DMS153 treated with DMSO at 0.1 percent for 48 hours (cell line): ENCODE results near the gene DDX28.
"Not testable (repeated sequence)": the region's sequence is repeated elsewhere in the genome, so short reads cannot be mapped to it uniquely, and the experiment has no call there.

ENCODE experiments used
- DNase-seq: peaks from one replicate; lab custom pipeline; 2025; ENCODE audit not compliant: unreplicated experiment; lab: John Stamatoyannopoulos, UW

Gene DDX28

GRCh38 chr16:68037841-68038597 lies 15.0 kb upstream of the DDX28 start:
- DNase-seq = no peak

DNA sequence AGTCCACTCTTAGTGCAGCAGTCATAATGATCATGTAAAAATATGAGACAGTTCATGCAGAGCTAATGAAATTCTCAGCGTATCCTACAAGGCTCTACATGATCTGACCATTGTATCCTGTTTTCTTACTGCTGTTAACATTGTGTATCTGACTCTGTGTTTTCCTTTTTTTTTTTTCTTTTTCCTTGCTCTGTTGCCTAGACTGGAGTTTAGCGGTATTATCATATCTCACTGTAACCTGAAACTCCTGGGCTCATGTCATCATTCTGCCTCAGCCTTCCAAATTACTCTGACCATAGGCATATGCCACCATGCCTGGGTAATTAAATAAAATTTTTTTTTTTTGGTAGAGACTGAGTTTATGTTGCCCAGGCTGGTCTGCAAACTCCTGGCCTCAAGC lies 12.2 kb upstream of the DDX28 start:
- DNase-seq = no peak

DNA sequence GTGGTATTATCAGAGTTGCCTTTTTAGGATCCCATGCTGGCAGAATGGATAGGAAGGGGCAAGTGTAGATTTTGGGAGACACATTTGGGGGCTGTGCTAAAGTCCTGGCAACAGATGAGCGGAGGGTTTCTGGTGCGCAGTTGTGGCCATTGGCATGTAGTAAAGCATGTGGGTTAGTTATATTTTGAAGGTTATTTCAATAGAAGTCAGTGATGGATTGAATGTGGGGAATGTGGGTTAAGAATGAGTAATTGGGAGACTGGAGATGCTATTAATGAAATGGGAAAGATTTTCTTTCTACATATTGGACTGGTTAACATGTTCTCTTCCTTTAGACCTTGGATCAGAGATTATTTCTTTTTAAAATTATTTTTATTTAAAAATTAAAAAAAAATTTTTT lies 10.1 kb upstream of the DDX28 start:
- no peak for DNase-seq

DNA sequence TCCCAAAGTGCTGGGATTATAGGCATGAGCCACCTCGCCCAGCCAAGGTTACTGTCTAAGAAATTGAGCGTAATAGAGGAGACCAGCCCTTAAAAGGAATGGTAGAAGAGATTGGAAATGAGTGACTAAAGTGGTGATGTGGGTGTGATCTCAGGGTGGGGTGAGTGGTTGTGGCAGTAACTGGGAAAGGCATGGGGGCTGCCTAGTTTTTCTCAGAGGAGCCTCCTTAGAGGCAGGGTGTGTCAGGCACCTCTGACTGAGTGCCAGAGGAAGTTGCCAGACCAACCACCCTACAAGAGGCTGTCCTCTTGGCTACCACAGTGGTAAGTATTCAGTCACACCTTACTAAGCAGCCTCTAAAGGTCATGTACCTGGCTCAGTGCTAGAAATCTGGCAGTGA lies 8.9 kb upstream of the DDX28 start:
- no peak for DNase-seq

- not testable (repeated sequence) for DNase-seq
Observed at GRCh38 chr16:68030108-68030507, 7.1 kb upstream of the DDX28 start.

GRCh38 chr16:68028996-68029395 lies 6.0 kb upstream of the DDX28 start:
- no peak for DNase-seq

- DNase-seq = no peak
Observed at GRCh38 chr16:68022278-68022727, 729 bp downstream of the DDX28 start.

DNA sequence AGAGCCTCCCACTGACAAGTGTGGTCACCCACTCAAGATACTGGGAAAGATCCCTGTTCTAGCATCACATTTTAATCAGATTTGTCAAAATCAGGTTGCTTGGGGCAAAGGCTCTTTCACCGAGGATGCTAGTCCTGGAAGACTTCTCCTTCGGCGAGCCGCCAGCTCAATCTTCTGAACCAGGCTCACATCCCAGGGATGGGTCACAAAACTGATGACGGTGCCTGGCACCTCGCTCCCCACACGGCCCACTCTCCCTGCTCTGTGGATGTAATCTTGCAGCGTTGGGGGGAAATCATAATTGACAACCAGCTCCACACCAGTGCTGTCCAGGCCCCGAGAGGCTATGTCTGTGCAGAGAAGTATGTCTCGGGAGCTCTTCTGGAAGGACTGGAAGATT lies 1.5 kb downstream of the DDX28 start:
- no peak for DNase-seq

DNA sequence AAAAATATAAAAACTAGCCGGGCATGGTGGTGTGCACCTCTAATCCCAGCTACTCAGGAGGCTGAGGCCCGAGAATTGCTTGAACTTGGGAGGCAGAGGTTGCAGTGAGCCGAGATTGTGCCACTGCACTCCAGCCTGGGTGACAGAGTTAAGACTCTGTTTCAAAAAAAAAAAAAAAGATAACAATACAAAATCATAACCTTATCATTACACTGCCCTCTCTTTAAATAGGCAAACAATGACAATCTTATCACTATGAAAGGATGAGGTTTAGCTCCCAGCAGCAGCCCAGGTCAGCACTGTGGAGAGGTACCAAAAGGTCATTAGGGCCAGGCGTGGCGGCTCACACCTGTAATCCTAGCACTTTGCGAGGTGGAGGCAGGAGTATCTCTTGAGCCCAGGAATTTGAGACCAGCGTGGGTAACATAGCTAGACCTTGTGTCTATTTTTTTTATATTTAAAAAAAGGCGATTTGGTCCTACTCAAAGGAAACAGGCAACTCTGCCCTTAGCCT lies 3.8 kb downstream of the DDX28 start:
- DNase-seq = no peak

DNA sequence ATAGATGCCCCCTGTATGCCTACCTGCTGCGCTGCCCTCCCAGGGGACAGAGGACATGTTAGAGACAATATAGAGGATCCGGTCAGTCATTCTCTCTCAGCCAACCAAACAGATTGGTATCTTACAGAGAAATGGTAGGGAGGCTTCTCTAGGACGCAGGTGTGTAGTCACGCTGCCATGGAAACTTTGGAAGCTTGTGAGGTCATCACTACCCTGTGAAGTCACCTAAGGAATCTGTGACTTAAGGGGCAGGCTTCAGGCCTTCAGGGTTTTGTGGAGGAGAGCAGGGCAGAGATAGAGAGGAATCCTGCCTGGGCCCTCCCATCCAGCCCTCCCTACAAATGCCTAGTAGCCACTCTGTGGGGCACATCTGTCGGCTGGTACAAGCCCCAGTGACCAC lies 7.4 kb downstream of the DDX28 start, which contains the start of gene DPEP2NB:
DPEP2NB (minus strand) TSS at position 231 of the 400 bp plus-strand sequence; CDS start at position 90, 141 bp downstream.
- DNase-seq = no peak

GRCh38 chr16:68013440-68013839 lies 9.6 kb downstream of the DDX28 start:
- DNase-seq = no peak

GRCh38 chr16:68009872-68010271 lies 13.2 kb downstream of the DDX28 start:
- not testable (repeated sequence) for DNase-seq

DNA sequence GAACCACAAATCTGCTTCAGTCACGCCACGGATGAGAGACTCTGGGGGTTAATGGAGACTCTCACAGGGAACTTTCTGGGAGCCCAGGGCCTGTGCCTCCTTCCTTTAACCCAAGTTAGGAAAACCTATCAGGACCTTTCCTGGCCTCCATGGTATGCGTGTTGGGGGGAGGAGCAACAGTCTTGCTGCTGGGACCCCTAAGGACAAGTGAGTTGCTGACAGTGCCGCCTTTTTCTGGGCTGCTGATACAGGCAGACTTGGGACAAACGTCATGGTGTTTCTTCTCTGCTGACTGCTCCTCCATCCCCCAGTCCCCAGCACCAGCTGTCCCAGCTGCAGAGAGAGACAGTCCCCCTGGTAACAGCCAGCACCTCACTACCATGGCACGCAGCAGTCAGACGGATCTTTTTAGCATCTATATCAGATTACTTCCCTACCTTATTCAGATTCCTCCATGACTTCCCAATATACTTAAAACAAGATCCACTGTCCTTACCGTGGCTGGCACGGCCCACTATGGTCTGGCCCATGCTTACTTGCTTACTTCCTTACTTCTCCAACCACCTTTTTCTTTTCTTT lies 13.8 kb downstream of the DDX28 start:
- DNase-seq = no peak

DNA sequence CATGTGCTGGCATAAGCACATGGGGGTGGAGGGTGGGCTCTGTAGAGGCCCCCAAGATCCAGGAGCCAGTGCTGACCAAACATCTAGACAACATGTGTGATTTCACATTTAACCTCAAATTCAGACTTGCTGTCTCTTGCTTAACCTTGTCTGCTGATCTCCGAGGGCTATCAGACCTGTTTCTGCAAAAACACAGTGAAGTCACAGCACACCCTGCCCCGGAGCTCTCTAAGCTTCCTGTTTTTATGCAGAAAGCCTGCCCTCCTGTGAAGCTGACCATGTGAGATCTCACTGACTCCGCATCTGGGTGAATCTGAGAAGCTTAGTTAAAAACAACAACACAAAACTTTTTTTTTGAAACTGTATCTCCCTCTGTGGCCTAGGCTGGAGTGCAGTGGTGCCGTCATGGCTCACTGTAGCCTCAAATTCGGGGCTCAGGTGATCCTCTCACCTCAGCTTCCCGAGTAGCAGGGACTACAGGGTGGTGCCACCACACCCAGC lies 17.2 kb downstream of the DDX28 start:
- no peak for DNase-seq

DNA sequence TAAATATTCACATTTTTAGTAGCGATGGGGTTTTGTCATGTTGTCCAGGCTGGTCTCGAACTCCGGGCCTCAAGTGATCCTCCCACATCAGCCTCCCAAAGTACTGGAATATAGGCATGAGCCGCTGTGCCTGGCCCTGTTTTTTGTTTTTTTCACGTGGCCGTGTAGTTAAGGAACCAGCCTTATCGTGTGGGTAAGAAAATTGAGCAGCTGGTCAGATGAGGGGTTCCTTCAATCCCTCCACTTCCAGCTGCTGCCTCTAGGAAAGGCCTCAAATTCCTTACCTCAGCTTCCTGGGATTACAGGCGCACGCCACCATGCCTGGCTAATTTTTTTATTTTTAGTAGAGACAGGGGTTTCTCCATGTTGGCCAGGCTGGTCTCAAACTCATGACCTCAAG lies 17.8 kb downstream of the DDX28 start:
- DNase-seq = no peak

GRCh38 chr16:68003031-68003430 lies 20.0 kb downstream of the DDX28 start:
- DNase-seq = no peak

- no peak for DNase-seq
Observed at GRCh38 chr16:68000450-68000849, 22.6 kb downstream of the DDX28 start.

- no peak for DNase-seq
Observed at GRCh38 chr16:67999985-68000384, 23.0 kb downstream of the DDX28 start.

- not testable (repeated sequence) for DNase-seq
Observed at GRCh38 chr16:67998779-67999688, 24.0 kb downstream of the DDX28 start, which contains the start of gene DPEP2. DPEP2 (minus strand) TSS chr16:67999484; CDS start chr16:67993212, 6,272 bp downstream.

- not testable (repeated sequence) for DNase-seq
Observed at GRCh38 chr16:67998231-67998778, 24.7 kb downstream of the DDX28 start.

DNA sequence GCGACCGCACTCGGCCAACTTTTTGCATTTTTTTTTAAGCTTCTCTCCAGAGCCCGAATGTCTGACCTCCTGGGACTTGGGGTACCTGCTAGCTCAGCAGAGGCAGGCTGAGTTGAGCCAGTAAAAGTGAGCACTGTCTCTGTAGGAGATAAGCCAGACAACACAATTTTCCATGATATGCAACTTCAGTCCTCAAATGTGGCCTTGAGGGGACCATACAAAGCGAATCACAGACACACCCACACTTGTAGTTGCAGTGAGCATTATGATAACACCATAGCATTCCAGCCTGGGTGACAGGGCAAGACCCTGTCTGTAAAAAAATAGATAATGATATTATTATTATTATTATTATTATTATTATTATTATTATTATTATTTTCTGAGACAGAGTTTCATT lies 26.4 kb downstream of the DDX28 start:
- no peak for DNase-seq
